Stomach (tissue), 9 donors: ENCODE results near the gene ASXL3. TPM values are rescaled to one million over a fixed set of nuclear protein-coding genes. Genes with fewer than 3 reads are reported as not detected.
A peak's percentile ranks its signal among the peaks of the same experiment; 100 is the strongest.

ENCODE experiments used
- DNase-seq, 2 donors: peaks; one replicate each; pipeline versions ENCODE4 v3.0.0 to v3.0.0-alpha.2; 2013 to 2019
- H3K27ac ChIP-seq, 5 donors: fragments of 200-600 bp in 4 of 5; sonication (generic) in 4 of 5; one replicate each; pipeline ENCODE4 v1.5.1; 2013 to 2019; ENCODE audit warnings: mild to moderate bottlenecking in 1 of 5, moderate library complexity in 1 of 5
- H3K27me3 ChIP-seq, 3 donors: fragments of 200-600 bp; sonication (generic); one replicate each; pipeline ENCODE4 v1.5.1; 2017 to 2019; ENCODE audit warnings: mixed run types in 1 of 3
- H3K36me3 ChIP-seq, 4 donors: fragments of 200-600 bp; sonication (generic); 1 replicate in 3 of 4; 2 replicates in 1 of 4; pipeline ENCODE4 v1.5.1; 2016 to 2019
- H3K4me1 ChIP-seq, 4 donors: fragments of 200-600 bp; sonication (generic); one replicate each; pipeline ENCODE4 v1.5.1; 2016 to 2019
- H3K4me3 ChIP-seq, 4 donors: fragments of 200-600 bp; sonication (generic) in 3 of 4; one replicate each; pipeline ENCODE4 v1.5.1; 2016 to 2019; ENCODE audit warnings: mild to moderate bottlenecking in 1 of 4
- H3K9me3 ChIP-seq, 4 donors: fragments of 200-600 bp; sonication (generic); one replicate each; pipeline ENCODE4 v1.5.1; 2016 to 2019
- EP300 ChIP-seq: sonication (generic); formaldehyde crosslinking; IDR thresholded peaks from one replicate; pipeline ENCODE4 v1.6.1; 2017; ENCODE audit warnings: antibody characterized with exemption
- POLR2A ChIP-seq, 4 donors: fragments of 450-650 bp; IDR thresholded peaks; one replicate each; pipeline ENCODE4 v1.6.1; 2016; ENCODE audit warnings: antibody characterized with exemption in 4 of 4, control low read depth in 2 of 4, mild to moderate bottlenecking in 1 of 4, moderate library complexity in 1 of 4
- POLR2AphosphoS5 ChIP-seq, 3 donors: sonication (generic); formaldehyde crosslinking; IDR thresholded peaks; one replicate each; pipeline ENCODE4 v1.6.1; 2016; ENCODE audit warnings: antibody characterized with exemption in 3 of 3
- WGBS, 5 donors: extraction: QIAGEN DNeasy Blood & Tissue Kit in 3 of 5; methylation state at CpG; one replicate each; pipeline versions ENCODE4 v1.1.5 to v1.1.7; 2013 to 2018; 5-methylcytosine and 5-hydroxymethylcytosine counted together
- intact Hi-C: fragments of 100-400 bp; cut with DNase I; formaldehyde crosslinking; loops from one replicate; pipeline ENCODE4 v1.15.1; 2023; ENCODE audit warnings: low total_unique reads
- polyA plus RNA-seq, 3 donors: library from polyadenylated mRNA; stranded (reverse); fragments of 200-250 nt; gene quantifications; one replicate each; pipeline ENCODE4 v1.2.3, GENCODE V29; 2013
- total RNA-seq, 5 donors: library from RNA; depleted of rRNA; stranded (reverse); fragments of >200 nt; gene quantifications; one replicate each; pipeline versions ENCODE4 v1.1.0 to v1.2.3, GENCODE V29; 2014 to 2016
- TF ChIP-seq, protein P1 (sequence below), 7 experiments: fragments of 450-650 bp in 4 of 7; fragments of 200-600 bp in 3 of 7; sonication (generic) in 3 of 7; IDR thresholded peaks; one replicate each; pipeline ENCODE4 v1.5.1; 2016 to 2019; ENCODE audit warnings: antibody characterized with exemption in 7 of 7, control low read depth in 2 of 7, mild to moderate bottlenecking in 1 of 7
- donor health status: healthy with polysubstance abuse.
- donor health status: Bipolar disorder and iron deficiency.
- donor health status: healthy.

ASXL3 gene
- total and polyA plus RNA-seq, 8 donors: 0.28 to 8.0 (median 1.2) TPM; not detected in 1

DNA sequence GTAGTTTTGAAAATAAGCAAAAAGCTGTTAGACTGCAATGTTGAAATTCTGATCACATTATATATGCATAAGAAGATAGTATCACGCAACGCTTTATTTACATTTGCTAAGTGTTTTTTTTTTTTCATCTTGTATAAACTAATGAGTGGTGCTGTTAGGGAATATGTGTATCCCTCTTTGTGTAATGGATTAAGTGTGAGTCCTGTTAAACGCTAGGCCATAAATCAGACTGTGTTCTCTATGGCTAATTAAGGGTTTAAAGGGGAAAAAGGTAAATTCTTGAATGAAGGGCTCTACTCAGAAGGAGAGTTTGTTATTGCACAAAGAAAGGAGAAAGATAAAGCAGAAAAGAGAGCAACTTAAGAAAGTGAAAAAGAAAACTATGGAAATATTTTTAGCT lies 4.8 kb upstream of the ASXL3 start:
- TF ChIP-seq POLR2A (IDR thresholded peaks at IDR 0.05): no peak
- TF ChIP-seq, protein P1, sequence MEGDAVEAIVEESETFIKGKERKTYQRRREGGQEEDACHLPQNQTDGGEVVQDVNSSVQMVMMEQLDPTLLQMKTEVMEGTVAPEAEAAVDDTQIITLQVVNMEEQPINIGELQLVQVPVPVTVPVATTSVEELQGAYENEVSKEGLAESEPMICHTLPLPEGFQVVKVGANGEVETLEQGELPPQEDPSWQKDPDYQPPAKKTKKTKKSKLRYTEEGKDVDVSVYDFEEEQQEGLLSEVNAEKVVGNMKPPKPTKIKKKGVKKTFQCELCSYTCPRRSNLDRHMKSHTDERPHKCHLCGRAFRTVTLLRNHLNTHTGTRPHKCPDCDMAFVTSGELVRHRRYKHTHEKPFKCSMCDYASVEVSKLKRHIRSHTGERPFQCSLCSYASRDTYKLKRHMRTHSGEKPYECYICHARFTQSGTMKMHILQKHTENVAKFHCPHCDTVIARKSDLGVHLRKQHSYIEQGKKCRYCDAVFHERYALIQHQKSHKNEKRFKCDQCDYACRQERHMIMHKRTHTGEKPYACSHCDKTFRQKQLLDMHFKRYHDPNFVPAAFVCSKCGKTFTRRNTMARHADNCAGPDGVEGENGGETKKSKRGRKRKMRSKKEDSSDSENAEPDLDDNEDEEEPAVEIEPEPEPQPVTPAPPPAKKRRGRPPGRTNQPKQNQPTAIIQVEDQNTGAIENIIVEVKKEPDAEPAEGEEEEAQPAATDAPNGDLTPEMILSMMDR (IDR thresholded peaks at IDR 0.05): no peak
- no peak for TF ChIP-seq EP300
- TF ChIP-seq POLR2AphosphoS5 (IDR thresholded peaks at IDR 0.05): no peak
- Histone ChIP-seq H3K4me3 (no peak overlapping the region), H3K27ac (no peak overlapping the region), H3K4me1 (peaks cover 0 to 12% (median 6%) of the 10 kb centered on the region in 4 donors), H3K27me3 (peaks cover 0 to 6% (median 0%) of the 10 kb centered on the region in 3 donors), H3K36me3 (no peaks in the 10 kb centered on the region), H3K9me3 (no peaks in the 10 kb centered on the region)
- intact Hi-C loops: no loop called here
- DNase-seq: no peak
- 22 to 61% (median 54%) methylated on average over 3 of the region's 3 CpGs for WGBS, 5 donors

DNA sequence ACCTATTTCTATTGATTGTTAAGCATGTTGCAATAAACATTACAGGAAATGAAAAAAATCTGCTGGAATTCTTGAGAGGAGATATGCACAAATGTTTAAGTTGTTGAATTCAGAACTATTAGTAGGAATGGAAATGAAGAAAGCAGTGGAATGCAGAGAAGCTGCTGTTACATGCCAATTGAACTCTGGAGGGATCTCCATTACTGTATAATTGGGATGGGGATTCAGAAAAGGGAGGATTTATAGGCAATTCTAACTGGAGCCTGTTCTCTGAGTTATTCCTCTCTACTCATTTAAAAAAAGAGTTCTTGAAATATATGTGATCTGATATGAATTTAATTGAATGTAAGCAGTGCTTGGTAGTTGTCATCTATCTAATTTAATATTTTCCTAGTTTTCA lies 2.6 kb upstream of the ASXL3 start:
- DNase-seq: no peak
- no peaks in the 10 kb centered on the region for H3K36me3 ChIP-seq
- intact Hi-C loops: no loop called here
- H3K27ac ChIP-seq: no peak overlapping the region
- peaks cover 0 to 13% (median 0%) of the 10 kb centered on the region in 3 donors for H3K27me3 ChIP-seq
- no peak overlapping the region for H3K4me3 ChIP-seq
- no peaks in the 10 kb centered on the region for H3K9me3 ChIP-seq
- TF ChIP-seq EP300: no peak
- no peak for TF ChIP-seq POLR2A (IDR thresholded peaks at IDR 0.05)
- TF ChIP-seq, protein P1 (IDR thresholded peaks at IDR 0.05): no peak
- no peak for TF ChIP-seq POLR2AphosphoS5 (IDR thresholded peaks at IDR 0.05)
- peaks cover 0 to 22% (median 12%) of the 10 kb centered on the region in 4 donors for H3K4me1 ChIP-seq

DNA sequence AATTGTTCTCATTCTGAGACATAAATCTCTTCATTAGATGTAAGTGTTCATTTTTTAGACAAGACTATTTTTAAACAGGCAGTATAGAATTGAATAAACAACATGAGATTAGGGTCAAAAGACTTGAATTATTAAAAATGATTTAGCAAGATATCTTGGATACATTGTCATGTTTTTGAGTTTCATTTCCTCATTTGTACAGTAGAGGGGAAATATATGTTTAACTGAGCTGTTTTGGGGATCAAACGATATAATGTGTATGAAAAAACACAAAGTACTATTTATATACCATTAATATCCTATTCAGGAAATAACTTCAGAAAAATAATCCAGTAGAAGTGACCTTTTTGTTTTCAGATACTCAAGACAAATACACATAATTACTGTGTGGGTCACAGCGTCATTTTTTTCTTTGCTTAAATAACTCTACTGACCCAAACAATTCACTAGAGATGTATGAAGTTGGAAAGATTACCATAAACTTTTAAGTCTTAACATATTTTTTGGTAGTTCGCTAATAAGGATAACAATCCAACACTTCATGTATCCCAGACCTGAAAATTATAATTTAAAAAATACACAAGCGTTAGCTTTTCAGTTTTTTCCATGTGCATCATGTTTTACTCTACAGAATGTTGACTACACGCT lies 896 bp upstream of the ASXL3 start:
- peak overlapping the region; percentile 90 to 94 (median 93) for H3K27ac ChIP-seq
- H3K4me1 ChIP-seq: peaks cover 0 to 35% (median 19%) of the 10 kb centered on the region in 4 donors
- H3K27me3 ChIP-seq: peaks cover 0 to 13% (median 0%) of the 10 kb centered on the region in 3 donors
- WGBS, 5 donors: 6 to 14% (median 8%) methylated on average over 5 of the region's 5 CpGs
- H3K4me3 ChIP-seq: peak overlapping the region; percentile 67 to 79 (median 70)
- TF ChIP-seq EP300 (no peak), POLR2AphosphoS5 (IDR thresholded peaks at IDR 0.05) (no peak), POLR2A (IDR thresholded peaks at IDR 0.05) (no peak)
- TF ChIP-seq, protein P1 (IDR thresholded peaks at IDR 0.05): no peak
- H3K36me3 ChIP-seq: no peaks in the 10 kb centered on the region
- intact Hi-C loops: no loop called here
- DNase-seq: no peak
- H3K9me3 ChIP-seq: no peaks in the 10 kb centered on the region

DNA sequence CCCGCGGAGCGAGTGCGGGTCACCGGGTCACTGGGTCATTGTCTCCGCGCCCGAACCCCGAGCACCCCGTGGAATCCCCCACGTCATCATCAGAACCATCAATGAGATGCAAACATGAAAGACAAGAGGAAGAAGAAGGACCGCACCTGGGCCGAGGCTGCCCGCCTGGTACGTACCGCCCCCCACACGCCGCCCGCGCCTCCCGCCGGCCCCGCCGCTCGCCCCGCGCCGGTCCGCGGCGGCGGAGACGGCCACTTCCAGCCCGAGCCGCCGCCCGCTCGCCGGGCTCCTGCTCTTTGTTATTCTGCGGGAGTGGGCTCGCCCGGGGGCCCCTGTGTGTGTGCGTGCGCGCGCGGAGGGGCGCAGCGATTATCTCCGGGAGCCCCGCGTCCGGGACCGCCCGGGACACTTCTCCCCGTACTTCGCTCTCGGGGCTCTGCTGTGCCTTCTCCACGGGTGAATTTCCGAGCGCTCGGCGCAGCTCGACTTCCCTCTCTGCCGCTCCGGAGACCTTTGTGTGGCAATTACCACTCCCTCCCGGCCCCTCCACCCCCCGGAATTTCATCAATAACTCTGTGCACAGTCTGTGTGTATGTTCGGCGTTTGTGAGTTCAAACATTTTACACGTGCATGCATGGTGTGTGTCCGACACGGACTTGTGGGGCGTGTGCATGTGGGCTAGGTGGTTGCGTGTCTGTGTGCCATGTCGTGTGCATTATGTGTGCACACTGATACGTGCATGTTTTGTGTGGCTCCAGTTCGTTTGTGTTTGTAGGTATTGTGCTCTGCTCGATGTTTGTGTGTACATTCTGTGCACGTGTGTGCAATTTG lies 714 bp downstream of the ASXL3 start:
- Histone ChIP-seq H3K9me3 (no peaks in the 10 kb centered on the region), H3K4me3 (peak overlapping the region; percentile 62 to 79 (median 69)), H3K27me3 (peaks cover 0 to 13% (median 0%) of the 10 kb centered on the region in 3 donors), H3K4me1 (peaks cover 3 to 46% (median 24%) of the 10 kb centered on the region in 4 donors), H3K36me3 (no peaks in the 10 kb centered on the region), H3K27ac (peak overlapping the region; percentile 80 to 94 (median 89))
- intact Hi-C loops: no loop called here
- TF ChIP-seq POLR2AphosphoS5 (IDR thresholded peaks at IDR 0.05) (peak in 1 of 3 donors; percentile 20), POLR2A (IDR thresholded peaks at IDR 0.05) (no peak), EP300 (no peak)
- TF ChIP-seq, protein P1 (IDR thresholded peaks at IDR 0.05): no peak
- peak; percentile 49 to 73 for DNase-seq
- 1 to 2% (median 2%) methylated on average over 45 to 80 of the region's 80 CpGs for WGBS, 5 donors
